Measurements from ENCODE around the gene CTDNEP1.
"Not testable (repeated sequence)": the region's sequence is repeated elsewhere in the genome, so short reads cannot be mapped to it uniquely, and the experiment has no call there.

The CTDNEP1 gene

GRCh38 chr17:7249214-7249613, 2.3 kb downstream of the CTDNEP1 start:
- DNase-seq (ENCODE audit: low read depth in 2 of 3, low spot score in 1 of 3), result no peak

- DNase-seq (ENCODE audit: low read depth in 2 of 3, low spot score in 1 of 3), result no peak
Measured at GRCh38 chr17:7248796-7249195, 2.7 kb downstream of the CTDNEP1 start.

GRCh38 chr17:7246779-7247178, 4.8 kb downstream of the CTDNEP1 start:
- no peak for DNase-seq (ENCODE audit: low read depth in 2 of 3, low spot score in 1 of 3)

- not testable (repeated sequence) for DNase-seq (ENCODE audit: low read depth in 2 of 3, low spot score in 1 of 3)
Measured at GRCh38 chr17:7243838-7244237, 7.7 kb downstream of the CTDNEP1 start.

- DNase-seq (ENCODE audit: low read depth in 2 of 3, low spot score in 1 of 3), result no peak
Measured at GRCh38 chr17:7243453-7243729, 8.1 kb downstream of the CTDNEP1 start.

- DNase-seq (ENCODE audit: low read depth in 2 of 3, low spot score in 1 of 3), result peak; percentile 82 to 88 (median 87)
Measured at GRCh38 chr17:7242717-7243452, 8.6 kb downstream of the CTDNEP1 start.

- DNase-seq (ENCODE audit: low read depth in 2 of 3, low spot score in 1 of 3), result peak; percentile 85 to 96 (median 89)
Measured at GRCh38 chr17:7241783-7242716, 9.5 kb downstream of the CTDNEP1 start, which contains the start of gene GABARAP. TSS of gene GABARAP (minus strand) at chr17:7242449. CDS start at chr17:7242330, 119 bp downstream.

- DNase-seq (ENCODE audit: low read depth in 2 of 3, low spot score in 1 of 3), result no peak
Measured at GRCh38 chr17:7241090-7241733, 10.3 kb downstream of the CTDNEP1 start.

- DNase-seq (ENCODE audit: low read depth in 2 of 3, low spot score in 1 of 3), result no peak
Measured at GRCh38 chr17:7240375-7240774, 11.2 kb downstream of the CTDNEP1 start.

- peak; percentile 92 to 97 (median 95) for DNase-seq (ENCODE audit: low read depth in 2 of 3, low spot score in 1 of 3)
Measured at GRCh38 chr17:7239091-7240027, 12.2 kb downstream of the CTDNEP1 start, which contains the start of gene PHF23. TSS of gene PHF23 (minus strand) at chr17:7239457. CDS start at chr17:7239279, 178 bp downstream.

GRCh38 chr17:7238420-7239090, 13.0 kb downstream of the CTDNEP1 start:
- no peak for DNase-seq (ENCODE audit: low read depth in 2 of 3, low spot score in 1 of 3)

- DNase-seq (ENCODE audit: low read depth in 2 of 3, low spot score in 1 of 3), result peak; percentile 74 to 85 (median 75)
Measured at GRCh38 chr17:7237761-7238419, 13.6 kb downstream of the CTDNEP1 start.

GRCh38 chr17:7237266-7237760, 14.2 kb downstream of the CTDNEP1 start:
- no peak for DNase-seq (ENCODE audit: low read depth in 2 of 3, low spot score in 1 of 3)

- DNase-seq (ENCODE audit: low read depth in 2 of 3, low spot score in 1 of 3), result no peak
Measured at GRCh38 chr17:7236808-7237207, 14.7 kb downstream of the CTDNEP1 start.

GRCh38 chr17:7235693-7236665, 15.6 kb downstream of the CTDNEP1 start:
- no peak for DNase-seq (ENCODE audit: low read depth in 2 of 3, low spot score in 1 of 3)

GRCh38 chr17:7234083-7234951, 17.2 kb downstream of the CTDNEP1 start, which contains the start of gene DVL2:
TSS of gene DVL2 (minus strand) at chr17:7234517. CDS start at chr17:7234262, 255 bp downstream.
- peak; percentile 91 to 94 (median 93) for DNase-seq (ENCODE audit: low read depth in 2 of 3, low spot score in 1 of 3)

GRCh38 chr17:7233701-7234082, 17.8 kb downstream of the CTDNEP1 start:
- DNase-seq (ENCODE audit: low read depth in 2 of 3, low spot score in 1 of 3), result no peak
